Muscle of arm (tissue), 14 donors: ENCODE measurements around the gene MAPK1IP1L. TPM values are rescaled to one million over a fixed set of nuclear protein-coding genes. Genes with fewer than 3 reads are reported as not detected.
"Not testable (repeated sequence)": the region's sequence is repeated elsewhere in the genome, so short reads cannot be mapped to it uniquely, and the experiment has no call there.

ENCODE experiments used
- DNase-seq: peaks from one replicate; pipeline ENCODE4 v3.0.0-alpha.2; 2013
- long read RNA-seq, 11 donors: transcript quantifications; one replicate each; lab custom pipeline, GENCODE V29; 2026
- polyA plus RNA-seq, 12 donors: library from polyadenylated mRNA; unstranded; fragments of 120-200 nt; gene quantifications; one replicate each; pipeline ENCODE4 v1.2.1, GENCODE V29; 2013; ENCODE audit not compliant: insufficient read length in 12 of 12

MAPK1IP1L gene
- 100 to 1,000 TPM in 1 of 12 donors, 10 to 100 TPM in 11; 57.0 to 139 (median 65.4) TPM for polyA plus RNA-seq
- long read RNA-seq, donor 1, partial matches to known transcripts: 32 of 99 reads
- long read RNA-seq, donor 1, other reads (novel, unspliced or antisense): 63 of 99 reads
- long read RNA-seq, donor 2, partial matches to known transcripts: 78 of 98 reads
- long read RNA-seq, donor 2, other reads (novel, unspliced or antisense): 16 of 98 reads
- long read RNA-seq, donor 3, partial matches to known transcripts: 11 of 34 reads
- long read RNA-seq, donor 3, other reads (novel, unspliced or antisense): 23 of 34 reads
- long read RNA-seq, donor 4, partial matches to known transcripts: 18 of 31 reads
- long read RNA-seq, donor 4, other reads (novel, unspliced or antisense): 13 of 31 reads
- long read RNA-seq, donor 5, partial matches to known transcripts: 91 of 114 reads
- long read RNA-seq, donor 5, other reads (novel, unspliced or antisense): 21 of 114 reads
- long read RNA-seq, donor 6, partial matches to known transcripts: 45 of 53 reads
- long read RNA-seq, donor 6, other reads (novel, unspliced or antisense): 8 of 53 reads
- long read RNA-seq, donor 7, partial matches to known transcripts: 26 of 40 reads
- long read RNA-seq, donor 7, other reads (novel, unspliced or antisense): 13 of 40 reads
- long read RNA-seq, donor 8, partial matches to known transcripts: 55 of 74 reads
- long read RNA-seq, donor 8, other reads (novel, unspliced or antisense): 17 of 74 reads
- long read RNA-seq, donor 9, partial matches to known transcripts: 11 of 33 reads
- long read RNA-seq, donor 9, other reads (novel, unspliced or antisense): 21 of 33 reads
- long read RNA-seq, donor 10, partial matches to known transcripts: 31 of 70 reads
- long read RNA-seq, donor 10, other reads (novel, unspliced or antisense): 38 of 70 reads
- long read RNA-seq, donor 11, partial matches to known transcripts: 35 of 91 reads
- long read RNA-seq, donor 11, other reads (novel, unspliced or antisense): 53 of 91 reads

DNA sequence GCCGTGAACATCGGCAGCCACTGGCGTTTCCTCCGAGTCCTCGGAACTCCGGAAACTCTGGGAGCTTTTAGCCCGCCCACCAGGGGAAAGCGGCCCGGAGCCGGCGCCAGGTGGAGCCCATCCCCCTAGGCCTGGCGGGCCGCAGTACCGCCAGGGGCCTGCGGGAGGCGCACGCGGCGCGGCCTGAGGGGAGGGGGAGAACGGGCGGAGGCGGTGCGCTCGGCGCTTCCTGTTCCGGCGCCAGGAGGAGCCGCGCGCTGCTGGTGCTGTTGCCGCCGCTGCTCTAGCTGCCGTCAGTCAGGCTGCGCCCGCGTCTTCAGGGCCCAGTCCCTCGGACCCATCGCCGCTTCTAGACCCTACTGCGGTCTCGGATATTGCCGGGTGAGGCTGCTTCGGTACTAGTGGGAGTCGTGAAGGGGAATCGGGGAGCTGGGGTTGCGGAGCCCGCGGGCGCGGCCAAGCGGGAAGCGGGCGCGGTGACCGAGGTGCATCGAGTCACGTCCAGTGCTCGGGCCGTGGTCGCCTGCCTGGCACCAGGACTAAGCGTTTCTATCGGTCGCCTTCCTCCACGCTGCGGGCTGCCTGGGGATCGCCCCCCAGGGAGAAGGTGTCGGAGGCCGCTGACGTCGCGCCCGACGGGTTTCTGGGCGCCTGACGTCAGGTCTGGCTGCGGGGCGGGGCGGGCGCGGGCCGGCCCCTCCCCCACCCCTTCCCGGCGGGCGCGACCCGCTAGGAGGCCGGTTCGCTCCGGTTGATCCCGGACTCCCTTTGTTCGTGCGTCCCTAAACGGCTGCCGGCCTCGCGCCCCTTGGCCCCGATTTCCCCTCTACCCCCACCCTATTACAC is at the start of gene MAPK1IP1L:
MAPK1IP1L (plus strand) TSS at position 225 of the 846 bp plus-strand sequence. CDS start 10,037 bp downstream, outside the sequence.
- DNase-seq: peak; percentile 93

DNA sequence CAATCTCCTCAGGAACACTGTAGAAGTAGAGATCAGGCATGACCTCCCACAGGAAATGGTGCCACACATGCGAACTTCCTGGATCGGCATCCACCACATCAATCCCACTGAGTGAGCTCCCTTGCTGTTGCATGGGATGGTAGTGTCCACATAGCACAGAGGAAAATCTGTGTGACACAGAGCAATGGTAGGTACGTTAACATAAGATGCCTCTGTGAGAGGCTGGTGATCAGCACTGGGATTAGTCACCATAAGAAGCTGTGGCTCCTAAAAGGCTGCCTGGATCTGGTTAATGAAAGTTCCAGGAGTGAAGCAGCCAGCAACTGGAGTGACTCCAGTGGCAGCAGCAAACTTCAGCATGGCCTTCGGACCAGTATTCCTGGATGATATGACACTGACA is 46.4 kb upstream of the MAPK1IP1L start:
- DNase-seq: no peak

GRCh38 chr14:55015006-55015405 is 36.4 kb upstream of the MAPK1IP1L start:
- no peak for DNase-seq

DNA sequence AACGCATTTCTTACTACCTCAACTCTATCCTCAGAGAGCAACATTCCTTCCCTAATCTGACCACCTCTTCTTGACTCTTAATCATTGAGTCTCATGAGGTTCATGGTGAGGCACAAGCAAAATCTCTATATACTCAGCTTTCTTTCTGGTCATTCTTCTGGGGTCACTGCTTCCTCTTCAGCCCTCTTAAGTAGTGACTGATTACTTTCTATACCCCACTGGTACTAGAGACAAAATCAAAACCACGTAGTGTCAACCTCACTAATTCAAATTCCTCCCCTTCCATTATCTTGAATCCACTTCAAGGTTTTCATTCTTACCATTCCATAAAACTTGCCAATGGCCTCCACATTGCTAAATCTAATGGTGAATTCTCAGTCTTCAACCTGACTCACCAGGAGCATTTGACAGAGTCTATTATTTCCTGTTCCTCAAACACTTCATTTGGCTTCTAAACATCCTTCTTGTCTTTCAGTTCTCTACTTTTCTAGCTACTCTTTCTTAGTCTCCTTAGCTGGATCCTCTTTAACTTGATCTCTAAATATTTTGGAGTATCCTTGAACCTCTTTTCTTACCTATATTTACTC is 31.4 kb upstream of the MAPK1IP1L start:
- no peak for DNase-seq

DNA sequence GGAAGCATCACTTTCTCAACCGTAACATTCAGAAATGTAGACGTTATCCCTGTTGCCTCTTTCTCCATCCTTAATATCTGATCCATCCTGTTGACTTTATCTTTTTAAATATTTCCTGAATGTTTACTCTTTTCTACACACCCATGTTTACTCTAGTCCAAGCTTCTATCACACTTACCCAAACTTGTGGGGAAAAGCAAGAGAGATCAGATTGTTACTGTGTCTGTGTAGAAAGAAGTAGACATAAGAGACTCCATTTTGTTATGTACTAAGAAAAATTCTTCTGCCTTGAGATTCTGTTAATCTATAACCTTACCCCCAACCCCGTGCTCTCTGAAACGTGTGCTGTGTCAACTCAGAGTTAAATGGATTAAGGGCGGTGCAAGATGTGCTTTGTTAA is 27.1 kb upstream of the MAPK1IP1L start:
- not testable (repeated sequence) for DNase-seq

DNA sequence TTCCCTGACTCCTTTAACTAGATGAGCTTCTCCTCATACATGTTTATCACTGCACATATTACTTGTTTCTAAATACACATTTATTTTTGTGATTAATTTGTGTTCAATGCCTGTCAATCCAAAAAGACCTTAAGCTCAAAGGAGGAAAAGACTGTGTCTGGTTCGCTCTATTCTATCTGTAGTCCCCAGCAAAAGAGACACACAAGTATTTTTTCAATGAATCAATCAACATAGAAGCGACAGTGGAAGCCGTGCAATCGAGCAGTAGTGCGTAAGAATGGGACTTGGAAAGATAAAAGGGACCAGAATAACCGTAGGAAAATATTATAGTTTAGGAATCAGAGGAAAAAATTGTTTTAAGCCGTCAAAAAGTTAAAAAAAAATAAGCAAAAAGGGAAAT is 25.5 kb upstream of the MAPK1IP1L start:
- DNase-seq: no peak

DNA sequence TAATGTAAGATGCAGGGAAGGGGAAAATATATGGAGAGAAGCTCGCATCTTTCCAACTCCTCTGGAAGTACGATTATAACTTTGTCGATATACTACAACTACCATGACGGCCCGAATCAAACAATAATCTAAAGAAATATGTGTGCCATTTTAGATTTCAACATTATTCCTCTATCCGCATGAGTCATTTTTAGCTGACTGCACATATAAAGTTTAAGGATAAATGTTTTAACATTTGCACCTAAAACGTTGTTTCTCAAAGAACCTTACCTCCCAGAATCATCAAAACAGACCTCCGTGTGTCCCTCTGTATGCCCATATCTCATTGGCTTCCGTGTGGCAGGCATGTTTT is 25.0 kb upstream of the MAPK1IP1L start:
- DNase-seq: no peak

DNA sequence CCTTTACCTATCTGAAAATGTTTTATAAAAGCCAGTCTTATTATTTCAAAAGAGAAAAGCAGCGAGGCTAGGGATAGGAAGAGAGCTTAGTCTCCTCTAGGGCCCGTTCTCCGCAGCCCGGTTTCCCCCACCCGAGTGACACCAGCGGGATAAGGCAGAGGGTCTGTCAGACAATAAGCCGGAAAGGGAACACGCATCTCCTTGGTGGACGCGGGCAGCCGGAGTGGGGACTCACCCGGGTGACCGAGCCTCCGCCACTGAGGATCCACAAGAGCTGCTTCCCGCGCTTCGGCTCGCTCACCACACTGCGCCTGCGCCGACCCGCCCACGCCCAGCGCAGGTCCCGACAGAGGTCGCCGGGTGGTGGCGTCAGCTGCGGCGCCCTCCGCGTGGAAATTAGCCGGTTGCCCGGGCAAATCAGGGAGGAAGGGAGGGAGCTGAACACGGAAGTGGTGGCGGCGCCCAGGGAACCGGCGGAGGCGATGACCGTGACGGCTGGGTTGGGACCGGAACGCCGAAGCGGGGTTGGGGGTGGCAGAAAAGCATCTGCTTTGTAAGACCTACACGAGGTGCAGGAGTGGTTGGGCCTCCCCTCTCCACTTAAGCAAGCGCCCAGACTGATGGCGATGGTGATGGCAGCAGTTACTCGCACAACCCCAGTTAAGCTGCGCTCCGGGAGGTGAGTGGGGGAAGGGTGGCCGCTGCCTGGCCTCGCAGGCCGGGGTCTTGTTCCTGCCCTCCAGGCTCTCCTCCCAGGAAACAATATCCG is 24.5 kb upstream of the MAPK1IP1L start, which contains the start of the genes SOCS4 and WDHD1:
SOCS4 (plus strand) TSS at position 444 of the 769 bp plus-strand sequence. CDS start 15,806 bp downstream, outside the sequence.
WDHD1 (minus strand) TSS at position 307 of the 769 bp plus-strand sequence. CDS start 312 bp downstream, outside the sequence.
- DNase-seq: peak; percentile 94

DNA sequence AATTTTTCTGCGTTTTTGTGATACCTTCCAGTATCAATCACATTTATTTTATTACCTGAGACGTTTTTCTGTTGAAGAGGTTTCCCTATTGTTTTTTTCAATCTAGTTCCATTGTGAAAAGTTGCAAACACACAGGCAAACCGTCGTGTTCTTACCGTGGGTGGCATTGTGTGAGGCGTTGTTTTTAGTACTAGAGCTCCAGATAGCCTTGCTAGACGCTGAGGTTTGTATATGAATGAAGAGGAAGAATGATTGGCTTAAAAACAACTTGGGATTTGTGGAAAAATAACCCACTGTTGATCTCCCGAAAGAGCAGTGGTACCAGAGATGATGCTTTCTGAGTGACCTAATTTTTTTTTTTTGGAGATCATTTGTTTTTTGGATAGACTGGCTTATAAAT is 23.4 kb upstream of the MAPK1IP1L start:
- no peak for DNase-seq

DNA sequence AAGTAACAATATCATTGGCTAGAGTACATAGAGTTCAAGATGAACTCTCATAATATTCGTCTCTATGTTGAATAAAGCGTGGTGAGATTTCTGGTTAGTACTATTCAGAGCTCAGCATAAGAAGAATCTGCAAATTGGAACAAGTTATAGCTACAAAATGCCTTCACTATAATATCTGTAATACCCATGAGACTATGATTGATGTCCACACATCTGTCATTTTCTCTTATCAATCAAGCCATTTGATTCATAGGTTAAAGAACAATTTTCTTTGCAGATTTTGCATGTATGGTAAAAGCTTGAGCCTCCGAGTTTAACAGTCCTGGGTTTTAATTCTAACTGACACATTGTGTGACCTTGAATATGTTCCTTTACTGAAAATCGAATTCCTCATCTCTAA is 23.0 kb upstream of the MAPK1IP1L start:
- DNase-seq: no peak

DNA sequence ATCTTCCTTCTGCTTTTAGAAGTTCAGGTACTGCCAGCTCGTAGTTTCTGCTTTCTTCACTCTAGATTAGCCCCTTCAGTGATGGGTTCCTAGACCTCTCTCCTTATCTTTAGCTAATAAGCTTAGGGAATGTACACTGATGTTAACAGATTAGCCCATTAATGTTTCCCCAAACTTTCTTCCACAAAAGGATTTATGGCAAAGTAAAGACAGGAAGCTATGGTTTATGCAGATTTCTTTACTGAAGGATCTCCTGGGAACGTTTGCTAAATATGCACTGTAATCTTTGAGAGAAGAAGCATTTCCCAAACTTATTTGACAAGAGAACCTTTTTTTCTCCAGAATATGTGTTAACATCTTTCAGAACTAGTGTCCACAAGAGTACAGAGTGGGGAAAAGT is 20.3 kb upstream of the MAPK1IP1L start:
- no peak for DNase-seq

- not testable (repeated sequence) for DNase-seq
Observed at GRCh38 chr14:55037995-55038394, 13.5 kb upstream of the MAPK1IP1L start.

DNA sequence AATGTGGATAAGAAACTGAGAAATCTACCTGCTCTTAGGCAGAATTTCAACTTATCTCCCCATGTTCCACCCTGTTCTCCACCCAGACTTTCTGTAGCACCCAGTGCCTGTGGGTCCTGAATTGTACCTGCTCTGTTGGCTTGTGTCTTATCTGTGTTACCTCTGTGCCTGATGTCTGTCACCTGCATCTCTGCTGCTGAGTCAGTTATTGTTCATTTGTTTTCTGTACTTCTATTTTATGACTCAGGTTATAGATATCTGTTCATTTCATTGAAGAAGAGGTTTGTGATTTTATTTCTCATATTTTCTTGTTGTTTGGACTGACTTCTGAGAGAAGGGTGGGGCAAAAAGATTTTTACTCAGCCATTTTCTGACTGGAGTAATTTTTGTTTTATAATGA is 12.7 kb upstream of the MAPK1IP1L start:
- DNase-seq: no peak

DNA sequence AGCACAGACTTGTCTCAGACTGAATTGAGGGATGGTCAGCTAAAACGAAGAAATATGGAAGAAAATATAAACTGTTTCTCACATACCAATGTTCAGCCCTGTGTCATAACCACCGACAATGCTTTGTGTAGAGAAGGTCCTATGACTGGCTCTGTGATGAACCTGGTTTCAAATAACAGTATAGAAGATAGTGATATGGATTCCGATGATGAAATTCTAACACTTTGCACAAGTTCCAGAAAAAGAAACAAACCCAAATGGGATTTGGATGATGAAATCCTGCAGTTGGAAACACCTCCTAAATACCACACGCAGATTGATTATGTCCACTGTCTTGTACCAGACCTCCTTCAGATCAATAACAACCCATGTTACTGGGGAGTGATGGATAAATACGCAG is 7.9 kb upstream of the MAPK1IP1L start:
- no peak for DNase-seq

DNA sequence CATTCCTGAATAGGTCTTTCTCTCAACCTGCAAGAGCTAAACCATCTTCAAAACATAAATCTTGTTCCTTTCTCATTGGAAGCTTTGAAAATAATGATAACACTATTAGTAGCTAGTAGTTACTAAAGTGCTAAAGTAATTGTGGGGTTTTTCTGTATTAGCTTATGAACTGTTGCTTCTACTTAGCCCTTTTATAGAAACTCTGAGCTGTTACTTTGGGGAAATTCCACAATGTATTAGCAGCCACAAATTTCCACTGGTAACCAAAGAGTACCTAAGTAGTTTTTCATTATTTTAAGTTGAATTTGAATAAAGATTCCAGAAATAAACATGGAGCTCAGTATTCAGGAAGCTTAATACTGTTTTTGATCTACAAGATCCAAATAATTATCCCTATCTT is 6.4 kb upstream of the MAPK1IP1L start:
- no peak for DNase-seq

DNA sequence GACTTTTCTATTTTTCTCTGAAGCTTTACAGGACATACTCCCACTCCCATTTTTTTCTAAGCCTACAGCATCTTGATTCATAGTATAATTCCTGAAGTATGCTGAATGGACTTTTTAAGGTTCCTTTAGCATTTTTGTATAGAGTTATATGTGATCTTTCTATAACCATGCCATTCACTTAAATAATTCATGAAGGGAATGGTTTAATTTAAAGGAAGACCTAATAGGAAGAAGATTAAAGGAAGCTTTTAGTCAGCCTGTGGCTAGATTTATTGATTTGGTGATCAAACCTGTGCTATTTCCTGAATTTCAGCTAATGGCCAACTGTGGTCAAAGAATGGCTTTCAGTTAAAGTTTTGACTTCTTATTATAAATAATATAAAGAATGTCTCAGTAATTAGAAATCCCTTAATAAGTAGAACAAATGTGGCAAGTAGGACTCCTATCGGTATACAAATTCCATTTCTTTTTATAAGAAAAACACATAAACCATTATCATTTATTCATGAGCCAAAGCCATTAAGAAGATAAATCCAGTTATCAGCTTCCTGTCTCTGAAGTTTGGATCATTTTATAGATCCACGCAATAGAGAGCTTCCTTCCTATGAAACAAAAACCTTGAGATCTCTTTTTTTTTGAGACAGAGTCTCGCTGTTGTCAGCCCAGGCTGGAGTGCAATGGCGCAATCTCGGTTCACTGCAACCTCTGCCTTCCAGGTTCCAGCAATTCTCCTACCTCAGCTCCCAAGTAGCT is 4.0 kb upstream of the MAPK1IP1L start:
- DNase-seq: no peak

DNA sequence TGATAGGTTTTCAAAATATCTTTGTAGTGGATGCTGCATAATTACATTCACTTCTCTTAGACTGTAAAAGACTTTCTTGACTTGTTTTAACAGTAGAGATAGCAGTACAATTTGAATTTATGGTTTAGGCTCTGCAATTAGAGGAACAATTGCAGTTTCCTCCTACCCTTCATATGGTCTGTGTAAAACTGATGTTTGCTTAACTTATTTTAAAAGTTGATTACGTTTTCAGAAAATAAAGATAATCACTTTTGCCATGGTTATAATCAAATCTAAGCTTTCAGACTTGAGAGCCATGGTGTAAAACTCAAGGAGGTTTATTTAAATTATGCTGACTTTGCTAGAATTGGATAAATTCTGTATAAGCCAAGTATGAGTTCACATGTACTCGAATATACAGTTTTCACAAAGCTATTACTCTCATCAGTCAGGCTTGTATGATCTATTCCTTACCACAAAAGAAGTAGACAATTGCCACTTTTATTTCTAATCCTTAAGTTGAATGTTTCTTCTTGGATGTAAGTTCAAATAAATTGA is 2.5 kb upstream of the MAPK1IP1L start:
- no peak for DNase-seq

- DNase-seq: no peak
Observed at GRCh38 chr14:55051165-55051422, 353 bp upstream of the MAPK1IP1L start.

- DNase-seq: peak; percentile 25
Observed at GRCh38 chr14:55052269-55052930, 953 bp downstream of the MAPK1IP1L start.
